ENCODE data around the gene RASGRF1. TPM values are rescaled to one million over a fixed set of nuclear protein-coding genes. Genes with fewer than 3 reads are reported as not detected.

Gene RASGRF1
- total RNA-seq, 1 experiment from 2014 or later = not detected

- Histone ChIP-seq H3K9me2 (replicated peaks; ENCODE audit: low read length) (no peaks in the 10 kb centered on the region), H3K9ac (ENCODE audit: low read length) (no peak overlapping the region), H3K4me1 (ENCODE audit: insufficient read depth, low read length) (no peaks in the 10 kb centered on the region), H3K27ac (ENCODE audit: low read length) (no peak overlapping the region), H3K4me3 (ENCODE audit: low read length) (no peak overlapping the region), H4K20me1 (ENCODE audit: low read length) (no peaks in the 10 kb centered on the region), H3F3A (ENCODE audit: low read length, unreplicated experiment) (no peaks in the 10 kb centered on the region), H3K27me3 (ENCODE audit: low read length) (peaks cover 2% of the 10 kb centered on the region), H3K36me3 (ENCODE audit: low read depth, low read length) (no peaks in the 10 kb centered on the region), H2AFZ (ENCODE audit: low read length) (no peak overlapping the region), H3K9me3 (ENCODE audit: low read length) (no peaks in the 10 kb centered on the region), H3K4me2 (ENCODE audit: low read length) (no peak overlapping the region), H3K79me2 (ENCODE audit: low read length) (no peaks in the 10 kb centered on the region)
- POLR2A ChIA-PET (ENCODE audit: unreplicated experiment) = no interaction called here
- DNase-seq (no peak), ATAC-seq (no peak)
- intact Hi-C loops (cut with micrococcal nuclease) = no loop called here
- no TSS peak for BruUV-seq (replicated peaks)
- no peak for TF ChIP-seq EZH2phosphoT487 (IDR thresholded peaks at IDR 0.05; ENCODE audit: borderline replicate concordance, low read length)
- TF ChIP-seq, protein P1, sequence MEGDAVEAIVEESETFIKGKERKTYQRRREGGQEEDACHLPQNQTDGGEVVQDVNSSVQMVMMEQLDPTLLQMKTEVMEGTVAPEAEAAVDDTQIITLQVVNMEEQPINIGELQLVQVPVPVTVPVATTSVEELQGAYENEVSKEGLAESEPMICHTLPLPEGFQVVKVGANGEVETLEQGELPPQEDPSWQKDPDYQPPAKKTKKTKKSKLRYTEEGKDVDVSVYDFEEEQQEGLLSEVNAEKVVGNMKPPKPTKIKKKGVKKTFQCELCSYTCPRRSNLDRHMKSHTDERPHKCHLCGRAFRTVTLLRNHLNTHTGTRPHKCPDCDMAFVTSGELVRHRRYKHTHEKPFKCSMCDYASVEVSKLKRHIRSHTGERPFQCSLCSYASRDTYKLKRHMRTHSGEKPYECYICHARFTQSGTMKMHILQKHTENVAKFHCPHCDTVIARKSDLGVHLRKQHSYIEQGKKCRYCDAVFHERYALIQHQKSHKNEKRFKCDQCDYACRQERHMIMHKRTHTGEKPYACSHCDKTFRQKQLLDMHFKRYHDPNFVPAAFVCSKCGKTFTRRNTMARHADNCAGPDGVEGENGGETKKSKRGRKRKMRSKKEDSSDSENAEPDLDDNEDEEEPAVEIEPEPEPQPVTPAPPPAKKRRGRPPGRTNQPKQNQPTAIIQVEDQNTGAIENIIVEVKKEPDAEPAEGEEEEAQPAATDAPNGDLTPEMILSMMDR (conservative IDR thresholded peaks at IDR 0.05; ENCODE audit: low read depth, low read length) = no peak
- TF ChIP-seq EZH2 (IDR thresholded peaks at IDR 0.05; ENCODE audit: low read length, unreplicated experiment) = no peak
- CTCF ChIA-PET = no interaction called here
These were observed 15.3 kb downstream of the RASGRF1 start for GRCh38 chr15:79075256-79075655.

- ATAC-seq = no peak
- Histone ChIP-seq H4K20me1 (ENCODE audit: low read length) (no peaks in the 10 kb centered on the region), H3K27me3 (ENCODE audit: low read length) (peaks cover 9% of the 10 kb centered on the region), H3K9ac (ENCODE audit: low read length) (no peak overlapping the region), H3K27ac (ENCODE audit: low read length) (no peak overlapping the region), H3K4me2 (ENCODE audit: low read length) (no peak overlapping the region), H3F3A (ENCODE audit: low read length, unreplicated experiment) (no peaks in the 10 kb centered on the region), H3K79me2 (ENCODE audit: low read length) (no peaks in the 10 kb centered on the region), H3K4me1 (ENCODE audit: insufficient read depth, low read length) (no peaks in the 10 kb centered on the region), H2AFZ (ENCODE audit: low read length) (no peak overlapping the region), H3K4me3 (ENCODE audit: low read length) (no peak overlapping the region), H3K9me2 (replicated peaks; ENCODE audit: low read length) (no peaks in the 10 kb centered on the region), H3K36me3 (ENCODE audit: low read depth, low read length) (no peaks in the 10 kb centered on the region), H3K9me3 (ENCODE audit: low read length) (no peaks in the 10 kb centered on the region)
- DNase-seq = no peak
- BruUV-seq (replicated peaks) = no TSS peak
- no peak for TF ChIP-seq EZH2phosphoT487 (IDR thresholded peaks at IDR 0.05; ENCODE audit: borderline replicate concordance, low read length)
- TF ChIP-seq, protein P1 (conservative IDR thresholded peaks at IDR 0.05; ENCODE audit: low read depth, low read length) = no peak
- TF ChIP-seq EZH2 (IDR thresholded peaks at IDR 0.05; ENCODE audit: low read length, unreplicated experiment) = no peak
- intact Hi-C loops (cut with micrococcal nuclease) = no loop called here
- CTCF ChIA-PET = no interaction called here
- POLR2A ChIA-PET (ENCODE audit: unreplicated experiment) = no interaction called here
These were observed 17.2 kb downstream of the RASGRF1 start for GRCh38 chr15:79073336-79073735.

DNA sequence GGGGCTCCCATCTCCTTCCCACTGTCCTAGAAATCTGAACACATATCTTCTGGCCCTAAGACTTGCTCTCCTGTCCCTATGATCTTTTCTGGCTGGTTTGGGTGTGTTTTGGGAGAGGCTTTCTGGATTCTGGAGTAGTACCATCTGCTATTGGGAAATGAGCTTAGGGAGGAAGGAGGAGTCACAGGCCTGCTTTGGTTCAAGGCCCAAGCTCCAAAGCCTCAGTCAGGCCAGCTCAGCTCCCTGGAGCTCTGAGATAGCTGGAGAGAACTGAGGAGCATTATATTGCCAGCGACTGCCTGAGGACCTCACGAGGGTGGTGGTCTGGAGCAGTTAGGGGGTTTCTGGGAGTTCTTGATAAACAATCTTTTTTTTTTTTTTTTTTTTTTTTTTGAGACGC is 18.7 kb downstream of the RASGRF1 start:
- ChIA-PET CTCF (no interaction called here), POLR2A (ENCODE audit: unreplicated experiment) (no interaction called here)
- intact Hi-C loops (cut with micrococcal nuclease) = no loop called here
- Histone ChIP-seq H2AFZ (ENCODE audit: low read length) (no peak overlapping the region), H3K36me3 (ENCODE audit: low read depth, low read length) (no peaks in the 10 kb centered on the region), H4K20me1 (ENCODE audit: low read length) (no peaks in the 10 kb centered on the region), H3K9me3 (ENCODE audit: low read length) (no peaks in the 10 kb centered on the region), H3K4me2 (ENCODE audit: low read length) (no peak overlapping the region), H3K4me3 (ENCODE audit: low read length) (no peak overlapping the region), H3F3A (ENCODE audit: low read length, unreplicated experiment) (no peaks in the 10 kb centered on the region), H3K27me3 (ENCODE audit: low read length) (peaks cover 9% of the 10 kb centered on the region), H3K4me1 (ENCODE audit: insufficient read depth, low read length) (no peaks in the 10 kb centered on the region), H3K27ac (ENCODE audit: low read length) (no peak overlapping the region), H3K79me2 (ENCODE audit: low read length) (no peaks in the 10 kb centered on the region), H3K9ac (ENCODE audit: low read length) (no peak overlapping the region), H3K9me2 (replicated peaks; ENCODE audit: low read length) (no peaks in the 10 kb centered on the region)
- DNase-seq (no peak), ATAC-seq (no peak)
- no TSS peak for BruUV-seq (replicated peaks)
- TF ChIP-seq EZH2phosphoT487 (IDR thresholded peaks at IDR 0.05; ENCODE audit: borderline replicate concordance, low read length) = no peak
- no peak for TF ChIP-seq EZH2 (IDR thresholded peaks at IDR 0.05; ENCODE audit: low read length, unreplicated experiment)
- TF ChIP-seq, protein P1 (conservative IDR thresholded peaks at IDR 0.05; ENCODE audit: low read depth, low read length) = no peak
